ENCODE data around the gene HECW1.

Gene HECW1

DNA sequence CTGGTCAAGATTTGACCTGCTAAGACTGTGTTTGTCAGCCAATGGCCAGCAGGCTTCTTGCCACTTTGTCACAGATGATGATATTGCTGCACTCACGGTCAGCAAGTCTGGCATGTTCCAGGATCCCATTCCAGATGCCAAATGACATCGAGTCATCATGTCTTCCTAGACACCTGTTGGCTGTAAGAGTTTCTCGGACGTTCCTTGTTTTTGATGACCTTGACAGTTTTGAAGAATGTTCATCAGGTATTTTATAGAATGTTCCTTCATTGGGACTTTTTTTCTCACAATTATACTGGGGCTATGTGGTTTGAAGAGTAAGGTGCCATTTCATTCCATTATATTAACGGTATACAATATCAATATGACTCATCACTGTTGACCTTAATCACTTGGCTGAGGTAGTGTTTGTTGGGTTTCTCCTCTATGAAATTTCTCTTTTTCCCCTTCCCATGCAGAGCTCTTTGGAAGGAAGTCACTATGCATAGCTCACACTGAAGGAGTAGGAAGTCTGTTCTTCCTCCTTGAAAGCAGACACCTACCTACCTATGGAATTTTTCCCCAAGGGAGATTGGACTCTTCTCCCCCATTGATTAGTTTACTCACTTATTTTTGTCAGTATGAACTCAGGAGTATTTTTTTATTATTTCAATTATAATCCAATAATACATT, 31.6 kb downstream of the HECW1 start:
- Histone ChIP-seq H3K27me3 (ENCODE audit: control insufficient read depth, insufficient read depth, low read length) (no peaks in the 10 kb centered on the region), H3K4me3 (ENCODE audit: low read depth, low read length) (no peak overlapping the region), H3K9ac (ENCODE audit: low read depth, low read length) (no peak overlapping the region), H3K9me3 (ENCODE audit: control insufficient read depth, insufficient read depth, low read length) (no peaks in the 10 kb centered on the region), H3K27ac (ENCODE audit: low read depth, low read length) (no peak overlapping the region), H3K36me3 (ENCODE audit: control insufficient read depth, insufficient read depth, low read length) (no peaks in the 10 kb centered on the region), H3K4me1 (ENCODE audit: control insufficient read depth, insufficient read depth, low read length) (peaks cover 18% of the 10 kb centered on the region)

GRCh38 chr7:43148161-43148731, 35.8 kb downstream of the HECW1 start:
- Histone ChIP-seq H3K36me3 (ENCODE audit: control insufficient read depth, insufficient read depth, low read length) (no peaks in the 10 kb centered on the region), H3K4me3 (ENCODE audit: low read depth, low read length) (no peak overlapping the region), H3K9ac (ENCODE audit: low read depth, low read length) (no peak overlapping the region), H3K27me3 (ENCODE audit: control insufficient read depth, insufficient read depth, low read length) (no peaks in the 10 kb centered on the region), H3K27ac (ENCODE audit: low read depth, low read length) (no peak overlapping the region), H3K4me1 (ENCODE audit: control insufficient read depth, insufficient read depth, low read length) (no peaks in the 10 kb centered on the region), H3K9me3 (ENCODE audit: control insufficient read depth, insufficient read depth, low read length) (no peaks in the 10 kb centered on the region)

- H3K4me1 ChIP-seq (ENCODE audit: control insufficient read depth, insufficient read depth, low read length) = no peaks in the 10 kb centered on the region
- H3K4me3 ChIP-seq (ENCODE audit: low read depth, low read length) = no peak overlapping the region
- no peaks in the 10 kb centered on the region for H3K36me3 ChIP-seq (ENCODE audit: control insufficient read depth, insufficient read depth, low read length)
- H3K27ac ChIP-seq (ENCODE audit: low read depth, low read length) = no peak overlapping the region
- no peak overlapping the region for H3K9ac ChIP-seq (ENCODE audit: low read depth, low read length)
- H3K27me3 ChIP-seq (ENCODE audit: control insufficient read depth, insufficient read depth, low read length) = no peaks in the 10 kb centered on the region
- H3K9me3 ChIP-seq (ENCODE audit: control insufficient read depth, insufficient read depth, low read length) = no peaks in the 10 kb centered on the region
These were observed 38.6 kb downstream of the HECW1 start for GRCh38 chr7:43151076-43151475.

DNA sequence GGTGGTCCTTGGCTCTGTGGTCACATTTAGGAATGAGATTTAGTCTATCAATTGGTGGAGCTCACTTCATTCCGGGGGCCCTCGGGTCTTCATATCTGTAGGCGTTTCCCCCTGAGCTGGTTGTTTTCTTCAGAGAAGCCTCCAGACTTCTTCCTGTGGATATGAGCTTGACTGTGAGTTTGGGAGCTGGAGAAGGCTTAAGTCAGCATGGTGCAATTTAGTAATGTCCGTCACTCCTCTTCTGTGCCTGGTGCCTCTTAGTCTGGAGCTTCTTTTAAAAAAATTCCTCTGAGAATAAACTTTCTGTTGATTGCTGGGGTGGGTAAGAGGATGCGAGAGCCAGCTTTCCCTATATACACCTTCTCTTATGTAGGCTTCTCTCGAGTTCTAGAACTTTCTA, 40.2 kb downstream of the HECW1 start:
- no peaks in the 10 kb centered on the region for H3K36me3 ChIP-seq (ENCODE audit: control insufficient read depth, insufficient read depth, low read length)
- no peak overlapping the region for H3K27ac ChIP-seq (ENCODE audit: low read depth, low read length)
- H3K9ac ChIP-seq (ENCODE audit: low read depth, low read length) = no peak overlapping the region
- no peaks in the 10 kb centered on the region for H3K9me3 ChIP-seq (ENCODE audit: control insufficient read depth, insufficient read depth, low read length)
- H3K4me1 ChIP-seq (ENCODE audit: control insufficient read depth, insufficient read depth, low read length) = no peaks in the 10 kb centered on the region
- H3K27me3 ChIP-seq (ENCODE audit: control insufficient read depth, insufficient read depth, low read length) = no peaks in the 10 kb centered on the region
- H3K4me3 ChIP-seq (ENCODE audit: low read depth, low read length) = no peak overlapping the region

DNA sequence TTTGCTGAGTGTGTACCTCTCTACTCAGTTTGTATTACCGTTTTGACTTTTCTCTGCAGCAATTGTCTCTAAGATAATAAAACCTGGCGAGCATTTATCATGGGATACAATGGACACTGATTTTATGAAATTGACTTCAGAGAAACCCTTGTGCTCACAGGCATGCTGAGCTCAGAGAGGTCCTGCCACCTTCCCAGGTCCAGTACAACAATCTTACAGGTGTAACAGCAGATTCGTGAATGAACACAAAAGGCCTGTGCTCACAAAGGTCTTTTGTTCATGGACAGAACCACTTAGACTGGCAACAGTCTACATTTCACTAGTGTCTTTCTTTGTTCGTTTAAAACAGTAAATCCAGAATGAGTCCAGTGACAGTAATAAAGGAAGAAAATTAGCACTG, 43.2 kb downstream of the HECW1 start:
- Histone ChIP-seq H3K36me3 (ENCODE audit: control insufficient read depth, insufficient read depth, low read length) (no peaks in the 10 kb centered on the region), H3K27ac (ENCODE audit: low read depth, low read length) (no peak overlapping the region), H3K4me1 (ENCODE audit: control insufficient read depth, insufficient read depth, low read length) (no peaks in the 10 kb centered on the region), H3K27me3 (ENCODE audit: control insufficient read depth, insufficient read depth, low read length) (no peaks in the 10 kb centered on the region), H3K4me3 (ENCODE audit: low read depth, low read length) (no peak overlapping the region), H3K9ac (ENCODE audit: low read depth, low read length) (no peak overlapping the region), H3K9me3 (ENCODE audit: control insufficient read depth, insufficient read depth, low read length) (no peaks in the 10 kb centered on the region)

DNA sequence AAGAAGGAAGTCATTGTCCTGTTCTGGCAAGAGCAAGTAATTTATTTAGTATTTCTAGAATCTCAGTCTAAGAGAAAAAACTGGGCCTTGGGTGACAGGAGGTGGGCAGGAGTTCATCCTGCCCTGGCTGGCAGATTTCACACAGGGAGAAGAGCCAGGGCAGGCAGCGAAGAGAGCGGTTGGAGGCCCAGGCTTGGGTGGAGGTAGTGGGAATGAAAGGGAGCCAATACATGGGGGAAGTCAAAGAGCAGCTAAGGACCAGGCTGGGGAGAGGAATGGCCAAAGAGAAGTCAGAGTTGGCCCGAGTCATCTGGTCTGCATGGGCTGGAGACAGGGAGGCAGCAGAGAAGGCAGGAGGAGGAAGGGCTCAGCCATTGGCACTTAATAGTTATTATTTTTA, 51.4 kb downstream of the HECW1 start:
- Histone ChIP-seq H3K27ac (ENCODE audit: low read depth, low read length) (no peak overlapping the region), H3K9ac (ENCODE audit: low read depth, low read length) (no peak overlapping the region), H3K9me3 (ENCODE audit: control insufficient read depth, insufficient read depth, low read length) (no peaks in the 10 kb centered on the region), H3K27me3 (ENCODE audit: control insufficient read depth, insufficient read depth, low read length) (no peaks in the 10 kb centered on the region), H3K4me3 (ENCODE audit: low read depth, low read length) (no peak overlapping the region), H3K4me1 (ENCODE audit: control insufficient read depth, insufficient read depth, low read length) (no peaks in the 10 kb centered on the region), H3K36me3 (ENCODE audit: control insufficient read depth, insufficient read depth, low read length) (no peaks in the 10 kb centered on the region)

GRCh38 chr7:43164757-43165156, 52.3 kb downstream of the HECW1 start:
- no peak overlapping the region for H3K27ac ChIP-seq (ENCODE audit: low read depth, low read length)
- H3K9ac ChIP-seq (ENCODE audit: low read depth, low read length) = no peak overlapping the region
- H3K36me3 ChIP-seq (ENCODE audit: control insufficient read depth, insufficient read depth, low read length) = no peaks in the 10 kb centered on the region
- no peaks in the 10 kb centered on the region for H3K27me3 ChIP-seq (ENCODE audit: control insufficient read depth, insufficient read depth, low read length)
- H3K4me3 ChIP-seq (ENCODE audit: low read depth, low read length) = no peak overlapping the region
- no peaks in the 10 kb centered on the region for H3K9me3 ChIP-seq (ENCODE audit: control insufficient read depth, insufficient read depth, low read length)
- H3K4me1 ChIP-seq (ENCODE audit: control insufficient read depth, insufficient read depth, low read length) = no peaks in the 10 kb centered on the region

DNA sequence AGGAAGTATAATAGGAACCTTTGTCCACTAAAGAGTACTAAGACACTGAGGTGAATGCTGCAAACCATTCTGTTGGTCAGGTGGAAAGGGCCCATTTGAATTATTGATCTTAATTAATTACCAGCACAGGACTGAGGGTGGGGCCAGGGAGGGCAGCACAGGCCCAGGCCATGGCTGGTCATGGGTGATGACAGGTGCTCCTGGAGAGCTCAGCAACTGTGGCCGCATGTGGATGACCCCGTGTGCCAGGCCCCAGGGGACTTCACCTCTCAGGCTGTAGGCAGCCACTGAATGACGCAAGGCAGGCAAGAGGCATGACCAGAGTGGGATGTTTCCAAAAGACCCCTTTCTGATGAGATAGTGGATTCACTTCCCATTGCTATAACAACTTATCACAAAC, 54.2 kb downstream of the HECW1 start:
- Histone ChIP-seq H3K9me3 (ENCODE audit: control insufficient read depth, insufficient read depth, low read length) (no peaks in the 10 kb centered on the region), H3K27me3 (ENCODE audit: control insufficient read depth, insufficient read depth, low read length) (no peaks in the 10 kb centered on the region), H3K4me3 (ENCODE audit: low read depth, low read length) (no peak overlapping the region), H3K9ac (ENCODE audit: low read depth, low read length) (no peak overlapping the region), H3K36me3 (ENCODE audit: control insufficient read depth, insufficient read depth, low read length) (no peaks in the 10 kb centered on the region), H3K4me1 (ENCODE audit: control insufficient read depth, insufficient read depth, low read length) (peaks cover 14% of the 10 kb centered on the region), H3K27ac (ENCODE audit: low read depth, low read length) (no peak overlapping the region)

DNA sequence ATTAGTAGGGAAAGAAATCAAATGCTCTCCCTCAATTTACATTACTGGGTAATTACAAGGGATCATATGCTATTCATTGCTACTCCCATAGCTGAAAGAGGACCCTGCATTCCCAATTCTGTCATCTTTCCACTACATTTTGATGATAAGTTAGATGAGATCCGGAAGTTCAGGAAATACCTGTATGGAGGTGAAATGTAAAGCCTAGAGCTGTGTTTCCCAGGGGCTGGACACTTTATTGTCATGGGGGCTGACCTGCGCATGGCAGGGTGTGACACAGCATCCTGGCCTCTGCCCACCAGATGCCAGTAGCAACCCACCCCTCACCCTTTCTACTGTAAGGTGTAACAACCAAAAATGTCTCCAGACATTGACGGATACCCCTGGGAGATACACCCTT, 56.6 kb downstream of the HECW1 start:
- Histone ChIP-seq H3K27ac (ENCODE audit: low read depth, low read length) (no peak overlapping the region), H3K9ac (ENCODE audit: low read depth, low read length) (no peak overlapping the region), H3K4me3 (ENCODE audit: low read depth, low read length) (no peak overlapping the region), H3K36me3 (ENCODE audit: control insufficient read depth, insufficient read depth, low read length) (no peaks in the 10 kb centered on the region), H3K9me3 (ENCODE audit: control insufficient read depth, insufficient read depth, low read length) (no peaks in the 10 kb centered on the region), H3K27me3 (ENCODE audit: control insufficient read depth, insufficient read depth, low read length) (no peaks in the 10 kb centered on the region), H3K4me1 (ENCODE audit: control insufficient read depth, insufficient read depth, low read length) (peaks cover 19% of the 10 kb centered on the region)

DNA sequence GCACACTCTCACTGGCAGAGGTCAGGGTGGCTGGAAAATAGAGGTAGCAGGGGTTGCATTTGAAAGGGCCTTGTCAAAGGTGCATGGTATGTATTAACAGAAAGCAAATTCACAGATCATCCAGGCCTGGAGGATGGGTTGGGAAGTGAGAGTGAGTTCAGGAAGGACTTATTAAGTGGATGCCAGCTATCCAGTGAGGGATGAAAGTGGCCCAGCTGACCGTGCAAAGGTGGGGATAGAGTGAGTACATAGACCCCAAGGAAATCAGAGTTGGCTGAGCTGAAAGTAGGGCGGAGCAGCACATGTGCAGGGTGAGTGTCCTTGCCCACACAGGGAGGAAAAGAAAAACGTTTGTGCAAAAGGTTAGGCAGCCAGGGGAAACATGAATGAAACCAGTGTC, 58.1 kb downstream of the HECW1 start:
- Histone ChIP-seq H3K36me3 (ENCODE audit: control insufficient read depth, insufficient read depth, low read length) (no peaks in the 10 kb centered on the region), H3K27ac (ENCODE audit: low read depth, low read length) (no peak overlapping the region), H3K9ac (ENCODE audit: low read depth, low read length) (no peak overlapping the region), H3K27me3 (ENCODE audit: control insufficient read depth, insufficient read depth, low read length) (no peaks in the 10 kb centered on the region), H3K4me1 (ENCODE audit: control insufficient read depth, insufficient read depth, low read length) (peaks cover 19% of the 10 kb centered on the region), H3K4me3 (ENCODE audit: low read depth, low read length) (no peak overlapping the region), H3K9me3 (ENCODE audit: control insufficient read depth, insufficient read depth, low read length) (no peaks in the 10 kb centered on the region)

DNA sequence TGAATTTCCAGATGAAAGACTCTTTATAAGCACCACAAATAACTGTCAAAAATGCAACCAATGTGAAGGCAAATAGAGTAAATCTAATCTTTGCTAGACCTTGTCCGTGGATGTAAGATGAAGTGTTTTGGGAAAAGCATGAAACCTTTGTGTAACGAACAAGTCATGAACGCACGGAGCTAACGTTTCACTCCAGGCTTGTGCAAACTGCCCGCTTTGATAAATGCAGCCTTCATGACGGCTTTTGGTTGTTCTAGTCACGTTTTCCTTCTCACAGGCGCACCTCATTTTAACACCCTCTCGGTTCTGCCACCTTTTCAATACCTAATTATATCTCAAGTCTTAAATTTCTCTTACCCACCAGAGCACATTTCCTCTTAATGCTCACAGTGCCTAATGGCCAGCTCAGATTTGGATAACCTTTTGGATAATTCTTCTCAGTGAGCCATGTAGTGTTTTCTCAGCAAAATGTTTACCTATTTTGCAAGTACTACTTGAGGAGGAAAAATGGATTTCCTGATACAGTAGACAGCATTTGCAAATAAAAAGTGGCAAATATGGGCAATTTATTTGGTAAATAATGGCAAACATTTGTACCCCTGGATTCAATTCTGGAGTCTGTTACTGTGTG, 63.2 kb downstream of the HECW1 start:
- no peaks in the 10 kb centered on the region for H3K27me3 ChIP-seq (ENCODE audit: control insufficient read depth, insufficient read depth, low read length)
- H3K27ac ChIP-seq (ENCODE audit: low read depth, low read length) = no peak overlapping the region

More for the DNA sequence above, 63.2 kb downstream of the HECW1 start:
- Histone ChIP-seq H3K9me3 (ENCODE audit: control insufficient read depth, insufficient read depth, low read length) (no peaks in the 10 kb centered on the region), H3K4me1 (ENCODE audit: control insufficient read depth, insufficient read depth, low read length) (peaks cover 14% of the 10 kb centered on the region), H3K36me3 (ENCODE audit: control insufficient read depth, insufficient read depth, low read length) (no peaks in the 10 kb centered on the region), H3K9ac (ENCODE audit: low read depth, low read length) (no peak overlapping the region), H3K4me3 (ENCODE audit: low read depth, low read length) (no peak overlapping the region)
